GM19240 (cell line): ENCODE data around the gene OR6B3.

Experiments used
- DNase-seq: peaks from one replicate; pipeline ENCODE4 v3.0.0; 2011; ENCODE audit warnings: low spot score; ENCODE audit not compliant: insufficient read length

The OR6B3 gene

GRCh38 chr2:240053173-240054155, at the start of gene OR6B3:
TSS of gene OR6B3 (minus strand) at chr2:240053521.
- no peak for DNase-seq

- DNase-seq: no peak
Measured at GRCh38 chr2:240098349-240098748, 45.0 kb upstream of the OR6B3 start.

GRCh38 chr2:240095556-240096523, 42.5 kb upstream of the OR6B3 start:
- no peak for DNase-seq

DNA sequence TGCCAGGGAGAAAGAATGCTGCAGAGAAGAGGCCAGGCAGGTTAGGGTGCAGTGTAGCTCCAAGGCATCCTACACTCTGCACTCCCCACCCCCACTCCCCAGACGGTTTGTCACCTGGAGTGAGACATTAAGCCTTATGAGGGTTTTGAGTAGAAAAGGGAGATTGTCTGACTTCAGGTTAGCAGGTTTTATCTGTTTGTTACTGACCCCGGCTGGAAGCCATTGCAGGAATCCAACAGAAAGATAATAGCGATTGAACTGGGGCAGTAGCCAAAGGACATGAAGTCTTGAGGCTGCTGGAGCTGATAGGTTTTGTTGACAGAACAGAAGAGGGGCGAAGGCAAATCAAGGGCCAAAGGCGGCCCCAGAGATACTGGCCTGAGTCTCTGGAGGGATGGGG, 36.0 kb upstream of the OR6B3 start:
- no peak for DNase-seq

DNA sequence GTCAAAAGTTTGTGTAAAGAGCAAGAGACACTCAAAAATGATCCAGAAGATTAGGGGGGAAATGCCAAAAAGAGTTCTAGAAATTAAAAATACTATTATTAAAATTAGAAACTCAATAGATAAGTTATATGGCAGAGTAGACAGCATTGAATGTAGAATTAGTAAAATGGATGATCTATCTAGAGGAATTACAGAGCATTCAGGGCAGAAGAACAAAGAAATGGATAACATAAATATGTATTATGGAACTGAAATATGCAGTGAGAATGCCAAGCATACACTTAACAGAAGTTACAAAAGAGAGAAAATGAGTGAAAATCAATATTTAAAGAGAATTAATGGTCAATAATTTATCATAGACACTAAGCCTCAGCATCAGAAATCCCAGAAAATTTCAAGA, 33.2 kb upstream of the OR6B3 start:
- no peak for DNase-seq

- no peak for DNase-seq
Measured at GRCh38 chr2:240078631-240079030, 25.3 kb upstream of the OR6B3 start.

GRCh38 chr2:240077442-240077841, 24.1 kb upstream of the OR6B3 start:
- DNase-seq: no peak

DNA sequence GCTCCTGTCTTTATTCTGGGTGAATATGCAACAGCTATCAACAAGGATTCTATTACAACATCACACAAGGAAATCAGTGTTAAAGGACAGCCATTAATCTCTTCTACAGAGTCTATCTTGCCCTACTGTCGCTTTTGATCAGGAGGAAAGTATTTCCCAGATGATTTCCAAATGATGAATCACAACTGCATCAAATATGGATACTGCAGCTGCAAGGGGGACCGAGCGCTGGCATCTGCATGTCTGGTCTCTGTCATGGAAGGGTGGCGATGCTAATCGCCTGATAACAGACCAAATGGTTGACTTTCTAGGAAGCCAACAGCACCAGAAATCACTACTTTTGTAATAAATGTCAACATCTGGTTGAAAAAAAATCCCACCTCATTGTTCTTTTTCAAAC, 21.2 kb upstream of the OR6B3 start:
- no peak for DNase-seq

GRCh38 chr2:240070907-240071306, 17.6 kb upstream of the OR6B3 start:
- DNase-seq: no peak

- no peak for DNase-seq
Measured at GRCh38 chr2:240069829-240070228, 16.5 kb upstream of the OR6B3 start.

GRCh38 chr2:240068193-240068592, 14.9 kb upstream of the OR6B3 start:
- no peak for DNase-seq

- DNase-seq: no peak
Measured at GRCh38 chr2:240066489-240066888, 13.2 kb upstream of the OR6B3 start.

DNA sequence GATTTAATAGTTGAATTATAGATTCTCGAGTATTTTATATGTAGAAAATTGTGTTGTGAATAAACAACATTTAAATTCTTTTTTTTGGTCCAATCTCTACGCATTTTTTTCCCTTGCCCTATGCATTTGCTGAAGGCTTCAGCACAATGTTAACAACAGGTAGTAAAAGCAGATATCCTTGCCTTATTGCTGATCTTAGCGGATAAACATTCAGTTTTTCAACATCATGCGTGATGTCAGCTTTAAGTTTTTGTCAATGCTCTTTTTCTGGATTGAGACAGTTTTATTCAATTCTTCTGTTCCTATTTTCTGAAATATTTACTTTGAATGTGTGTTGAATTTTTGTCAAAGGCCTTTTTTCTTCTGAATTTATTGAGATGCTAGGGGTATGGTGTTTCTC, 11.6 kb upstream of the OR6B3 start:
- no peak for DNase-seq

DNA sequence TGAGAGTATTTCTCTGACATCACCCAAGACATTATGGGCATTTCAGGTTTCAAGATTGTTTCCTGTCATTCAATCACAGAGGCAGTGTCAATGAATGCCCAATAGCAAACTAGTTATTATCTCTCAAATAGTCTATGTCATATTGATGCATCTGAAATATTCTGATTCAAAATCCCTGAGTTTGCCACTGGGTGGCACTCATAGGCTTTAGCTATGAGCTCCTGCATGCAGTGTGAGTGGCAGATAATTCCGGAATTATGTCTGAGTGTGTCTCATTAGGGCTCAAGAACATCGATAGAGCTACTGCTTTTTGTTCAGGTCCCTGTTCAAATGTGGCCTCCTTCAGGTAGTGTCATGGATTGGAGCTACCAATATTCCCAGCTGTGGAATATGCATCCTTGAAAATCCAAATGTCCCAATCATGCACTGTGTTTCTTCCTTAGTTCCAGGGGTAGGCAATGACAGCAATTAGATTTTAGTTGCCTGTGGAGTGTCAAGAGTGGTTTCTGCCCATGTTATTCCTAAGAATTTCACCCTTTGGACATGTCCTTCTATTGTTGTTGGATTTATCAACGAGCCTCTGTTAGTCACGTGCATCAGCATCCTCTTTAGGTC, 7.8 kb upstream of the OR6B3 start:
- peak; percentile 22 for DNase-seq

GRCh38 chr2:240056678-240057077, 3.4 kb upstream of the OR6B3 start:
- no peak for DNase-seq

GRCh38 chr2:240055177-240055917, 2.0 kb upstream of the OR6B3 start:
- no peak for DNase-seq

GRCh38 chr2:240052524-240052923, 797 bp downstream of the OR6B3 start:
- DNase-seq: no peak

GRCh38 chr2:240051697-240052096, 1.6 kb downstream of the OR6B3 start:
- DNase-seq: no peak

- no peak for DNase-seq
Measured at GRCh38 chr2:240050278-240050677, 3.0 kb downstream of the OR6B3 start.

- DNase-seq: no peak
Measured at GRCh38 chr2:240048237-240048636, 5.1 kb downstream of the OR6B3 start.

DNA sequence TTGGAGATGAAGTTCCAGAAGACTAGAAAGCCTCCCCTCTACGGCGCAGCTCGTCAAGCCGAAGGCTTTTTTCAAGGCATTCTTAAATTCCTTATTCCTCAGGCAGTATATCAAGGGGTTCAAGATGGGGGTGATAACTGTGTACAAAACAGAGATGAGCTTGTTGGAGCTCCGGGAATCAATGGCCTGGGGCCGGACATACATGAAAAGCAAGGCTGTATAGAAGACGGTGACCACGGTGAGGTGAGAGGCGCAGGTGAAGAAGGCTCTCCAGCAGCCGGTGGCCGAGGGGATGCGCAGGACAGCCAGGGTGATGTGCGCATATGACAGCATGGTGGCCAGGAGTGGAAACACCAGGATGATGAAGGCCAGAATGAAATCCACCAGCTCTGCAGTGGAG, 8.2 kb downstream of the OR6B3 start:
- no peak for DNase-seq
